ENCODE measurements around the gene S100A2. TPM values are rescaled to one million over a fixed set of nuclear protein-coding genes. Genes with fewer than 3 reads are reported as not detected.

S100A2 gene
- total and polyA plus RNA-seq, 2 donors (not counting 3 experiments of a cell fraction or from before 2014, with no cell fraction given), result 4.0 to 4.3 TPM

DNA sequence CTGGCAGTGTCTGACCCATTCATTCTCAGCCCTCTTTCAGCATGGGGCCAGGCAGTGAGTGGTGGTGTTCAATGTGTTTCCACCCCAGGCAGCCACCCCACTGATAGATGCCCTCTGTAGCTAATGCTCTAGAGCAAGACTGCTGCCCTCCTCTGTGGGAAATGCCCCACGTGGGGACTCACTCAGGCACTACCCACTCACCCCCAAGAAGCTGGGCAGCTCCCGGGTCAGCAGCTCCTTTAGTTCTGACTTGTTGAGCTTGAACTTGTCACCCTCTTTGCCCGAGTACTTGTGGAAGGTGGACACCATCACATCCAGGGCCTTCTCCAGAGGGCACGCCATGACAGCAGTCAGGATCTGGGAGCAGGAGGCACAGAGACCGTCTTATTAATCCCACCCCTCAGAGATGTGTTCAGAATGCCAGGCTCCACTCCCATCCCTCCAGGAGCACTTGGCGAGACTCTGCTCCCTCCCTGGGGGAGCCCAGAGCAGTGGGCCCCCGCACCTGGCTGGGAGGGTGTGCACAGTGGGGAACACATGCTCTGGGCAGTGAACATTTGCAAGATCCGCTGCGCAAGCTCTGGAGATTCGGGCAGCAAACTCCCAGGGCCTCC lies 21.1 kb downstream of the S100A2 start:
- DNase-seq (ENCODE audit: low read depth, low spot score) (no peak), FAIRE-seq (no peak)
- Histone ChIP-seq H4K20me1 (replicated peaks; ENCODE audit: control insufficient read depth, extremely low read depth, insufficient read depth, low read length) (no peaks in the 10 kb centered on the region), H3K36me3 (ENCODE audit: control insufficient read depth in 2 of 2, extremely low read depth in 1 of 2, insufficient read depth in 2 of 2, low read length in 2 of 2) (no peaks in the 10 kb centered on the region), H3K4me2 (ENCODE audit: insufficient read depth, low read length) (no peak overlapping the region), H2AFZ (ENCODE audit: low read depth, low read length) (peak overlapping the region; percentile 46), H3K9me1 (replicated peaks; ENCODE audit: control insufficient read depth, extremely low read depth, insufficient read depth, low read length) (no peaks in the 10 kb centered on the region), H3K79me2 (ENCODE audit: control insufficient read depth, insufficient read depth, low read length) (no peaks in the 10 kb centered on the region), H3K9ac (replicated peaks; ENCODE audit: extremely low read depth, insufficient read depth, low read length) (no peak overlapping the region), H3K4me1 (ENCODE audit: control insufficient read depth, extremely low read depth, insufficient read depth, low read length) (peaks cover 18% of the 10 kb centered on the region), H3K27me3 (ENCODE audit: control insufficient read depth in 2 of 2, insufficient read depth in 2 of 2, low read length in 2 of 2) (no peaks in the 10 kb centered on the region), H3K4me3 (replicated peaks in 1 of 3; ENCODE audit: insufficient read depth in 1 of 3, low read depth in 1 of 3, low read length in 3 of 3) (no peak overlapping the region), H3K9me3 (replicated peaks; ENCODE audit: control insufficient read depth, insufficient read depth, low read length) (no peaks in the 10 kb centered on the region), H3K27ac (ENCODE audit: insufficient read depth, low read depth, low read length) (no peak overlapping the region)
- POLR2A ChIA-PET, result interaction anchor here (0.6 to 1.9 kb wide), 4 partner anchors 10 to 183 kb away, joined by 3 to 6 read pairs (median 4); partner anchors contain the start of genes INTS3 and S100A6
- dilution Hi-C loops (cut with MboI; ENCODE audit: extremely low pct_ligation_motif_present, low sequenced_read_pairs), result no loop called here
- BruUV-seq (replicated peaks), result no TSS peak
- intact Hi-C loops (cut with micrococcal nuclease), result no loop called here
- CTCF ChIA-PET, result interaction anchor here (0.6 to 2.5 kb wide), 7 partner anchors 9 to 34 kb away, joined by 3 to 11 read pairs (median 5); partner anchors contain the start of gene S100A6
- no peak for TF ChIP-seq GATA2 (IDR thresholded peaks at IDR 0.05; ENCODE audit: insufficient read depth, insufficient read length, low read depth, low read length)
- TF ChIP-seq, protein P1, sequence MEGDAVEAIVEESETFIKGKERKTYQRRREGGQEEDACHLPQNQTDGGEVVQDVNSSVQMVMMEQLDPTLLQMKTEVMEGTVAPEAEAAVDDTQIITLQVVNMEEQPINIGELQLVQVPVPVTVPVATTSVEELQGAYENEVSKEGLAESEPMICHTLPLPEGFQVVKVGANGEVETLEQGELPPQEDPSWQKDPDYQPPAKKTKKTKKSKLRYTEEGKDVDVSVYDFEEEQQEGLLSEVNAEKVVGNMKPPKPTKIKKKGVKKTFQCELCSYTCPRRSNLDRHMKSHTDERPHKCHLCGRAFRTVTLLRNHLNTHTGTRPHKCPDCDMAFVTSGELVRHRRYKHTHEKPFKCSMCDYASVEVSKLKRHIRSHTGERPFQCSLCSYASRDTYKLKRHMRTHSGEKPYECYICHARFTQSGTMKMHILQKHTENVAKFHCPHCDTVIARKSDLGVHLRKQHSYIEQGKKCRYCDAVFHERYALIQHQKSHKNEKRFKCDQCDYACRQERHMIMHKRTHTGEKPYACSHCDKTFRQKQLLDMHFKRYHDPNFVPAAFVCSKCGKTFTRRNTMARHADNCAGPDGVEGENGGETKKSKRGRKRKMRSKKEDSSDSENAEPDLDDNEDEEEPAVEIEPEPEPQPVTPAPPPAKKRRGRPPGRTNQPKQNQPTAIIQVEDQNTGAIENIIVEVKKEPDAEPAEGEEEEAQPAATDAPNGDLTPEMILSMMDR (IDR thresholded peaks at IDR 0.05; ENCODE audit: extremely low read depth in 1 of 2, insufficient read depth in 1 of 2, low read depth in 1 of 2, low read length in 2 of 2), result no peak
- no peak for TF ChIP-seq JUN (IDR thresholded peaks at IDR 0.05; ENCODE audit: borderline replicate concordance, insufficient read depth, insufficient read length, low read depth)
- no peak for TF ChIP-seq POLR2A (IDR thresholded peaks at IDR 0.05; ENCODE audit: low read depth, low read length)
- TF ChIP-seq, protein P2, sequence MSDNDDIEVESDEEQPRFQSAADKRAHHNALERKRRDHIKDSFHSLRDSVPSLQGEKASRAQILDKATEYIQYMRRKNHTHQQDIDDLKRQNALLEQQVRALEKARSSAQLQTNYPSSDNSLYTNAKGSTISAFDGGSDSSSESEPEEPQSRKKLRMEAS (IDR thresholded peaks at IDR 0.05; ENCODE audit: insufficient read depth, insufficient read length), result no peak
- TF ChIP-seq POLR2AphosphoS5 (IDR thresholded peaks at IDR 0.05; ENCODE audit: insufficient read depth, low read depth, low read length), result no peak
- no peak for TF ChIP-seq FOS (IDR thresholded peaks at IDR 0.05; ENCODE audit: borderline replicate concordance, insufficient read depth, low read length)
- TF ChIP-seq MYC (IDR thresholded peaks at IDR 0.05; ENCODE audit: low read depth, low read length), result no peak
- no peak for TF ChIP-seq EZH2 (IDR thresholded peaks at IDR 0.05; ENCODE audit: borderline replicate concordance, low read depth, low read length, severe bottlenecking)
